KOPT-K1 (cell line): ENCODE results near the gene STIM2.
"Not testable (repeated sequence)": the region's sequence is repeated elsewhere in the genome, so short reads cannot be mapped to it uniquely, and the experiment has no call there.

Experiments
- H3K27ac ChIP-seq: fragments of 200-600 bp; sonication (generic); 2 replicates; pipeline ENCODE4 v1.5.1; 2016; ENCODE audit warnings: antibody characterized with exemption, mild to moderate bottlenecking, low read depth, low read length; ENCODE audit not compliant: poor library complexity, severe bottlenecking
- H3K36me3 ChIP-seq: fragments of 200-600 bp; sonication (generic); 2 replicates; pipeline ENCODE4 v1.5.1; 2017; ENCODE audit warnings: antibody characterized with exemption, mild to moderate bottlenecking, low read length, moderate library complexity; ENCODE audit not compliant: insufficient read depth
- H3K9me3 ChIP-seq: fragments of 200-600 bp; sonication (generic); 2 replicates; pipeline ENCODE4 v1.5.1; 2017; ENCODE audit warnings: antibody characterized with exemption, low read length, mild to moderate bottlenecking; ENCODE audit not compliant: insufficient read depth, poor library complexity, severe bottlenecking

The STIM2 gene

GRCh38 chr4:26894881-26895280 lies 34.2 kb downstream of the STIM2 start:
- not testable (repeated sequence) for H3K36me3 ChIP-seq, H3K27ac ChIP-seq
- H3K9me3 ChIP-seq = peaks cover 12% of the 10 kb centered on the region

GRCh38 chr4:26896636-26897035 lies 36.0 kb downstream of the STIM2 start:
- Histone ChIP-seq H3K9me3 (peaks cover 6% of the 10 kb centered on the region), H3K36me3 (no peaks in the 10 kb centered on the region), H3K27ac (no peak overlapping the region)

- no peaks in the 10 kb centered on the region for H3K9me3 ChIP-seq
- H3K36me3 ChIP-seq = no peaks in the 10 kb centered on the region
Measured at GRCh38 chr4:26899991-26900390, 39.4 kb downstream of the STIM2 start.

GRCh38 chr4:26900765-26901164 lies 40.1 kb downstream of the STIM2 start:
- Histone ChIP-seq H3K36me3 (no peaks in the 10 kb centered on the region), H3K27ac (no peak overlapping the region), H3K9me3 (no peaks in the 10 kb centered on the region)

More at GRCh38 chr4:26899991-26900390, 39.4 kb downstream of the STIM2 start:
- H3K27ac ChIP-seq = no peak overlapping the region

- Histone ChIP-seq H3K27ac (no peak overlapping the region), H3K9me3 (no peaks in the 10 kb centered on the region), H3K36me3 (no peaks in the 10 kb centered on the region)
Measured at GRCh38 chr4:26905172-26905571, 44.5 kb downstream of the STIM2 start.

GRCh38 chr4:26907731-26908599 lies 47.3 kb downstream of the STIM2 start:
- Histone ChIP-seq H3K9me3 (no peaks in the 10 kb centered on the region), H3K27ac (no peak overlapping the region), H3K36me3 (no peaks in the 10 kb centered on the region)

GRCh38 chr4:26909369-26909768 lies 48.7 kb downstream of the STIM2 start:
- Histone ChIP-seq H3K9me3 (no peaks in the 10 kb centered on the region), H3K36me3 (no peaks in the 10 kb centered on the region), H3K27ac (no peak overlapping the region)

- no peaks in the 10 kb centered on the region for H3K9me3 ChIP-seq
- H3K27ac ChIP-seq = no peak overlapping the region
- no peaks in the 10 kb centered on the region for H3K36me3 ChIP-seq
Measured at GRCh38 chr4:26911254-26911653, 50.6 kb downstream of the STIM2 start.

GRCh38 chr4:26912069-26912468 lies 51.4 kb downstream of the STIM2 start:
- Histone ChIP-seq H3K9me3 (no peaks in the 10 kb centered on the region), H3K36me3 (no peaks in the 10 kb centered on the region), H3K27ac (no peak overlapping the region)

- no peak overlapping the region for H3K27ac ChIP-seq
- H3K36me3 ChIP-seq = no peaks in the 10 kb centered on the region
- no peaks in the 10 kb centered on the region for H3K9me3 ChIP-seq
Measured at GRCh38 chr4:26912810-26913209, 52.2 kb downstream of the STIM2 start.

- peaks cover 19% of the 10 kb centered on the region for H3K36me3 ChIP-seq
- H3K27ac ChIP-seq = no peak overlapping the region
Measured at GRCh38 chr4:26916195-26916594, 55.6 kb downstream of the STIM2 start.

GRCh38 chr4:26930964-26931363 lies 70.3 kb downstream of the STIM2 start:
- no peaks in the 10 kb centered on the region for H3K9me3 ChIP-seq
- no peak overlapping the region for H3K27ac ChIP-seq
- H3K36me3 ChIP-seq = no peaks in the 10 kb centered on the region

More at GRCh38 chr4:26916195-26916594, 55.6 kb downstream of the STIM2 start:
- peaks cover 5% of the 10 kb centered on the region for H3K9me3 ChIP-seq

GRCh38 chr4:26931451-26931850 lies 70.8 kb downstream of the STIM2 start:
- no peaks in the 10 kb centered on the region for H3K9me3 ChIP-seq
- no peaks in the 10 kb centered on the region for H3K36me3 ChIP-seq
- no peak overlapping the region for H3K27ac ChIP-seq

- no peaks in the 10 kb centered on the region for H3K9me3 ChIP-seq
- H3K27ac ChIP-seq = no peak overlapping the region
- H3K36me3 ChIP-seq = no peaks in the 10 kb centered on the region
Measured at GRCh38 chr4:26931966-26932365, 71.3 kb downstream of the STIM2 start.

- Histone ChIP-seq H3K27ac (no peak overlapping the region), H3K9me3 (no peaks in the 10 kb centered on the region), H3K36me3 (no peaks in the 10 kb centered on the region)
Measured at GRCh38 chr4:26935397-26935796, 74.8 kb downstream of the STIM2 start.
